Fibroblast of the conjunctiva (primary cell): ENCODE results near the gene GOLGA8B.
"Not testable (repeated sequence)": the region's sequence is repeated elsewhere in the genome, so short reads cannot be mapped to it uniquely, and the experiment has no call there.

Source experiments
- DNase-seq: peaks from one replicate; pipeline ENCODE4 v3.0.0-alpha.2; 2010; ENCODE audit warnings: low read depth

GOLGA8B gene

GRCh38 chr15:34560814-34561213 is 22.6 kb downstream of the GOLGA8B start:
- not testable (repeated sequence) for DNase-seq

- not testable (repeated sequence) for DNase-seq
These were observed 23.7 kb downstream of the GOLGA8B start for GRCh38 chr15:34559764-34560163.

GRCh38 chr15:34555162-34555561 is 28.3 kb downstream of the GOLGA8B start:
- DNase-seq, result not testable (repeated sequence)

- DNase-seq, result not testable (repeated sequence)
These were observed 28.7 kb downstream of the GOLGA8B start for GRCh38 chr15:34554716-34555115.

- DNase-seq, result not testable (repeated sequence)
These were observed 29.3 kb downstream of the GOLGA8B start for GRCh38 chr15:34554126-34554525.

GRCh38 chr15:34550129-34550528 is 33.3 kb downstream of the GOLGA8B start:
- not testable (repeated sequence) for DNase-seq

GRCh38 chr15:34549381-34549809 is 34.1 kb downstream of the GOLGA8B start:
- not testable (repeated sequence) for DNase-seq

- DNase-seq, result not testable (repeated sequence)
These were observed 39.4 kb downstream of the GOLGA8B start for GRCh38 chr15:34543860-34544649.

- not testable (repeated sequence) for DNase-seq
These were observed 47.6 kb downstream of the GOLGA8B start for GRCh38 chr15:34535857-34536256.
